Endothelial cell (in vitro differentiated cells): ENCODE results near the gene MEX3B. TPM values are rescaled to one million over a fixed set of nuclear protein-coding genes. Genes with fewer than 3 reads are reported as not detected.

Source experiments
- DNase-seq: peaks from one replicate; pipeline ENCODE4 v3.0.0; 2021; ENCODE audit warnings: low spot score
- H3K27ac Mint-ChIP-seq: one replicate; pipeline ENCODE4 v1.8.0; 2021; ENCODE audit warnings: mixed read lengths, inconsistent platforms; ENCODE audit not compliant: unreplicated experiment
- H3K27me3 Mint-ChIP-seq: one replicate; pipeline ENCODE4 v1.8.0; 2021; ENCODE audit warnings: mild to moderate bottlenecking, moderate library complexity, mixed read lengths, inconsistent platforms; ENCODE audit not compliant: unreplicated experiment
- H3K36me3 Mint-ChIP-seq: one replicate; pipeline ENCODE4 v1.8.0; 2021; ENCODE audit warnings: mild to moderate bottlenecking, low read depth, mixed read lengths, inconsistent platforms; ENCODE audit not compliant: unreplicated experiment
- H3K4me1 Mint-ChIP-seq: one replicate; pipeline ENCODE4 v1.8.0; 2021; ENCODE audit warnings: mild to moderate bottlenecking, mixed read lengths, inconsistent platforms; ENCODE audit not compliant: unreplicated experiment
- H3K4me3 Mint-ChIP-seq: one replicate; pipeline ENCODE4 v1.8.0; 2021; ENCODE audit warnings: mild to moderate bottlenecking, mixed read lengths, inconsistent platforms; ENCODE audit not compliant: unreplicated experiment
- H3K9me3 Mint-ChIP-seq: one replicate; pipeline ENCODE4 v1.8.0; 2021; ENCODE audit warnings: mixed read lengths, inconsistent platforms; ENCODE audit not compliant: unreplicated experiment
- total RNA-seq: library from RNA; stranded (reverse); fragmentation: NEBNext Ultra II Directional; extraction: Animal tissue kit (Norgen Biotek cat#: 25700); gene quantifications from one replicate; pipeline ENCODE4 v1.2.1, GENCODE V29; 2021; ENCODE audit not compliant: unreplicated experiment
- TF ChIP-seq, protein P1 (sequence below): fragments of 200-600 bp; sonication (generic); IDR thresholded peaks from one replicate; pipeline ENCODE4 v1.5.0; 2021; ENCODE audit warnings: antibody characterized with exemption; ENCODE audit not compliant: unreplicated experiment

Gene MEX3B
- total RNA-seq, 1 donor from 2014 or later, result 98.2 TPM

- TF ChIP-seq, protein P1, sequence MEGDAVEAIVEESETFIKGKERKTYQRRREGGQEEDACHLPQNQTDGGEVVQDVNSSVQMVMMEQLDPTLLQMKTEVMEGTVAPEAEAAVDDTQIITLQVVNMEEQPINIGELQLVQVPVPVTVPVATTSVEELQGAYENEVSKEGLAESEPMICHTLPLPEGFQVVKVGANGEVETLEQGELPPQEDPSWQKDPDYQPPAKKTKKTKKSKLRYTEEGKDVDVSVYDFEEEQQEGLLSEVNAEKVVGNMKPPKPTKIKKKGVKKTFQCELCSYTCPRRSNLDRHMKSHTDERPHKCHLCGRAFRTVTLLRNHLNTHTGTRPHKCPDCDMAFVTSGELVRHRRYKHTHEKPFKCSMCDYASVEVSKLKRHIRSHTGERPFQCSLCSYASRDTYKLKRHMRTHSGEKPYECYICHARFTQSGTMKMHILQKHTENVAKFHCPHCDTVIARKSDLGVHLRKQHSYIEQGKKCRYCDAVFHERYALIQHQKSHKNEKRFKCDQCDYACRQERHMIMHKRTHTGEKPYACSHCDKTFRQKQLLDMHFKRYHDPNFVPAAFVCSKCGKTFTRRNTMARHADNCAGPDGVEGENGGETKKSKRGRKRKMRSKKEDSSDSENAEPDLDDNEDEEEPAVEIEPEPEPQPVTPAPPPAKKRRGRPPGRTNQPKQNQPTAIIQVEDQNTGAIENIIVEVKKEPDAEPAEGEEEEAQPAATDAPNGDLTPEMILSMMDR, result no peak
- no peaks in the 10 kb centered on the region for H3K36me3 Mint-ChIP-seq
- H3K27ac Mint-ChIP-seq, result no peak overlapping the region
- no peaks in the 10 kb centered on the region for H3K9me3 Mint-ChIP-seq
- no peak overlapping the region for H3K4me3 Mint-ChIP-seq
- no peaks in the 10 kb centered on the region for H3K27me3 Mint-ChIP-seq
- no peaks in the 10 kb centered on the region for H3K4me1 Mint-ChIP-seq
- no peak for DNase-seq
These were observed 27.2 kb upstream of the MEX3B start for GRCh38 chr15:82072926-82073537.

- no peak for DNase-seq
- no peaks in the 10 kb centered on the region for H3K36me3 Mint-ChIP-seq
- H3K9me3 Mint-ChIP-seq, result no peaks in the 10 kb centered on the region
- no peak overlapping the region for H3K4me3 Mint-ChIP-seq
- H3K27ac Mint-ChIP-seq, result no peak overlapping the region
- TF ChIP-seq, protein P1, result no peak
- H3K27me3 Mint-ChIP-seq, result peaks cover 1% of the 10 kb centered on the region
- H3K4me1 Mint-ChIP-seq, result peaks cover 8% of the 10 kb centered on the region
These were observed 20.6 kb upstream of the MEX3B start for GRCh38 chr15:82066455-82066854.

DNA sequence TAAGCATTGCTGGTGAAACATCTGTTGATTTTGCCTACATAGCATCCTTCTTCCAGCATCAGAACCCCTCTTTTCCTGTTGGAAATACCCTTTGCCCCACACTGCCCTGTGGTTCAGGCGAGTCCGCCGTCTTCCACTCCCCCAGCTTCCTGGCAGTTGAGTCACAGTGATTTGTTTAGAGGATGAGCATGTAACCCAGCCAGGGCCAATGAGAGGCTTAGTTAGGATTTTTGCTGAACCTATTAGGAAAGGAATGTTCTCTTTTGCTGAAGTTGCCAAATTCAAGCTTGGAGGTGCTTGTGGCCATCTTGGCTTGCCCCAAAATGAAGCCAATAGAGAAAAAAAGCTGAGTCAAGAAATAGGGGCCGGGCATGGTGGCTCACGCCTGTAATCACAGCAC lies 19.0 kb upstream of the MEX3B start:
- Mint-ChIP-seq H3K27me3 (peaks cover 1% of the 10 kb centered on the region), H3K4me3 (no peak overlapping the region), H3K4me1 (peaks cover 8% of the 10 kb centered on the region), H3K36me3 (peaks cover 4% of the 10 kb centered on the region), H3K27ac (no peak overlapping the region), H3K9me3 (no peaks in the 10 kb centered on the region)
- DNase-seq, result no peak
- TF ChIP-seq, protein P1, result no peak

- Mint-ChIP-seq H3K27ac (peak overlapping the region; percentile 19), H3K36me3 (peaks cover 4% of the 10 kb centered on the region), H3K4me3 (no peak overlapping the region), H3K4me1 (peaks cover 16% of the 10 kb centered on the region), H3K9me3 (no peaks in the 10 kb centered on the region), H3K27me3 (peaks cover 4% of the 10 kb centered on the region)
- no peak for DNase-seq
- TF ChIP-seq, protein P1, result no peak
These were observed 16.9 kb upstream of the MEX3B start for GRCh38 chr15:82062479-82063454.

DNA sequence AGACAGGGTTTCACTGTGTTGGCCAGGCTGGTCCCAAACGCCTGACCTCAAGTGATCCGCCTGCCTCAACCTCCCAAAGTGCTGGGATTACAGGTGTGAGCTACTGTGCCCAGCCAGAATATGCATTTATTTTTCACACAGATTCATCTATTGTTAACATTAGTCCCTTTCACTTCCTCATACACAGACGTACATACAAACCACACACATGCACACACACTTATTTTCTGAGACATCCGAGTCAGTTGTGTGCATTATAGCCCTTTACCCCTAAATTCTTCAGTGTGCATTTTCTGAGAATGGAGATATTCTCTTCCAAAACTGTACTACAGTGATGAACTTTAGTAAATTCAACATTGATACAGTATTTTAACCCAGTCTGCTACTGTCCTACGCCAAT lies 15.0 kb upstream of the MEX3B start:
- peaks cover 4% of the 10 kb centered on the region for H3K36me3 Mint-ChIP-seq
- H3K9me3 Mint-ChIP-seq, result no peaks in the 10 kb centered on the region
- DNase-seq, result no peak
- peaks cover 7% of the 10 kb centered on the region for H3K27me3 Mint-ChIP-seq
- H3K4me3 Mint-ChIP-seq, result peak overlapping the region; percentile 63
- peaks cover 26% of the 10 kb centered on the region for H3K4me1 Mint-ChIP-seq
- H3K27ac Mint-ChIP-seq, result no peak overlapping the region
- TF ChIP-seq, protein P1, result no peak
